Testis (tissue), 2 donors: ENCODE data around the gene ALPI.

Source experiments
- POLR2A ChIP-seq: fragments of 450-650 bp; IDR thresholded peaks from one replicate; pipeline ENCODE4 v1.6.1; 2017; ENCODE audit warnings: antibody characterized with exemption, mild to moderate bottlenecking, moderate library complexity
- TF ChIP-seq, protein P1 (sequence below), 3 experiments: fragments of 450-650 bp in 2 of 3; fragments of 200-600 bp in 1 of 3; sonication (generic) in 1 of 3; IDR thresholded peaks; one replicate each; pipeline ENCODE4 v1.5.1; 2016 to 2019; ENCODE audit warnings: antibody characterized with exemption in 3 of 3, mild to moderate bottlenecking in 2 of 3, moderate library complexity in 1 of 3

DNA sequence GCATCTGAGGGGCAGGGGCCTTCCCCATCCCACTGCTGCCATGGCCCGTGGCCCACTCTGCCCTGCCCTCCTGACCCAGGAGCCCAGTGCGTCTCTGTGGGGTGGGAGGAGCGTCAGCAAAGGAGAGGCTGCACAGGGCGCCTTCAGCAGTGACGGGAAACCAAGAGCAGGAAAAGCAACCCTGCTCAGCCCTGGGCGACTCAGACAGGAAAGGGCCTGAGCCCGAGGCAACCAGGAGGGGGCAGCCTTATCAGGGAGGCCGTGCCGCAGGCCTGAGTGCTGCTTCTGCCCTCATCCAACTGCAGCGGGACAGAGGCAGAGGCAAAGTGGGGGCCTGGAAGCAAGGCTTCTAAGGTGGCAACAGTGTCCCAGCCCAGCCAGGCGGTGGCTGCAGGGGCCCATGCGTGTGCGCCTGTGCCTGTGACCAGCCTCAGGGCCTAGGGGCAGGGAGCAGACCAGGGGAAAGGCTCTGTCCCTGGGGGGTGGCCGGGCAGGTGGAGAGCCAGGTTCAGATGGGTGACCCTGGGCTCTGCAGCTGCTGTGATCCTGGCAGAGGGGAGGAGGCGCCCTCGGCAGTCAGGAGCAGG lies 23.3 kb upstream of the ALPI start:
- TF ChIP-seq, protein P1, sequence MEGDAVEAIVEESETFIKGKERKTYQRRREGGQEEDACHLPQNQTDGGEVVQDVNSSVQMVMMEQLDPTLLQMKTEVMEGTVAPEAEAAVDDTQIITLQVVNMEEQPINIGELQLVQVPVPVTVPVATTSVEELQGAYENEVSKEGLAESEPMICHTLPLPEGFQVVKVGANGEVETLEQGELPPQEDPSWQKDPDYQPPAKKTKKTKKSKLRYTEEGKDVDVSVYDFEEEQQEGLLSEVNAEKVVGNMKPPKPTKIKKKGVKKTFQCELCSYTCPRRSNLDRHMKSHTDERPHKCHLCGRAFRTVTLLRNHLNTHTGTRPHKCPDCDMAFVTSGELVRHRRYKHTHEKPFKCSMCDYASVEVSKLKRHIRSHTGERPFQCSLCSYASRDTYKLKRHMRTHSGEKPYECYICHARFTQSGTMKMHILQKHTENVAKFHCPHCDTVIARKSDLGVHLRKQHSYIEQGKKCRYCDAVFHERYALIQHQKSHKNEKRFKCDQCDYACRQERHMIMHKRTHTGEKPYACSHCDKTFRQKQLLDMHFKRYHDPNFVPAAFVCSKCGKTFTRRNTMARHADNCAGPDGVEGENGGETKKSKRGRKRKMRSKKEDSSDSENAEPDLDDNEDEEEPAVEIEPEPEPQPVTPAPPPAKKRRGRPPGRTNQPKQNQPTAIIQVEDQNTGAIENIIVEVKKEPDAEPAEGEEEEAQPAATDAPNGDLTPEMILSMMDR (IDR thresholded peaks at IDR 0.05): no peak
- TF ChIP-seq POLR2A: no peak
